Measurements from ENCODE around the gene SLC47A1.

DNA sequence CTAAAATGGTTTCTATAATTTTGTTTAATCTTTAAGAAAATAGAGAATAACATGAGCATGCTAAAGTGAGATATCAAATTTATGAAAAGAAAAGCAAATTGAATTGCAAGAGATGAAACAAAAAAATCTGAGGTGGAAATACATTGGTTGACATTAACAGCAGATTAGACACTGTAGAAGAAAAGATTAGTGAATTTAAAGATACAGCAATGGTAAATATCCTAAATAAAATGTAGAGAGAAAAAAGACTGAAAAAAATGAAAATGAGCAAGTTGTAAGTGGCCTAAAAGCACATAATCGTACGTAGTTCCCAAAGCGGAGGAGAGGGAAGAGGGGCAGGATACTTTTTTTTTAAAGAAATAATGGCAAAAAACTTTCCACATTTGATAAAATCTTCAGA lies 84.4 kb downstream of the SLC47A1 start:
- TF ChIP-seq TAF1 (IDR thresholded peaks at IDR 0.05; ENCODE audit: low read depth, low read length) (no peak), EZH2 (IDR thresholded peaks at IDR 0.05; ENCODE audit: low read depth, low read length, severe bottlenecking) (no peak), JUND (IDR thresholded peaks at IDR 0.05; ENCODE audit: low read length) (no peak), POLR2A (IDR thresholded peaks at IDR 0.05; ENCODE audit: control extremely low read depth in 1 of 2, low read depth in 2 of 2, low read length in 2 of 2) (no peak), POLR2AphosphoS5 (IDR thresholded peaks at IDR 0.05; ENCODE audit: low read depth, low read length) (no peak), CREB1 (IDR thresholded peaks at IDR 0.05) (no peak), CBX8 (IDR thresholded peaks at IDR 0.05; ENCODE audit: borderline replicate concordance, low read depth, low read length) (no peak), SIX5 (IDR thresholded peaks at IDR 0.05; ENCODE audit: low read depth, low read length) (no peak)
- TF ChIP-seq, protein P1, sequence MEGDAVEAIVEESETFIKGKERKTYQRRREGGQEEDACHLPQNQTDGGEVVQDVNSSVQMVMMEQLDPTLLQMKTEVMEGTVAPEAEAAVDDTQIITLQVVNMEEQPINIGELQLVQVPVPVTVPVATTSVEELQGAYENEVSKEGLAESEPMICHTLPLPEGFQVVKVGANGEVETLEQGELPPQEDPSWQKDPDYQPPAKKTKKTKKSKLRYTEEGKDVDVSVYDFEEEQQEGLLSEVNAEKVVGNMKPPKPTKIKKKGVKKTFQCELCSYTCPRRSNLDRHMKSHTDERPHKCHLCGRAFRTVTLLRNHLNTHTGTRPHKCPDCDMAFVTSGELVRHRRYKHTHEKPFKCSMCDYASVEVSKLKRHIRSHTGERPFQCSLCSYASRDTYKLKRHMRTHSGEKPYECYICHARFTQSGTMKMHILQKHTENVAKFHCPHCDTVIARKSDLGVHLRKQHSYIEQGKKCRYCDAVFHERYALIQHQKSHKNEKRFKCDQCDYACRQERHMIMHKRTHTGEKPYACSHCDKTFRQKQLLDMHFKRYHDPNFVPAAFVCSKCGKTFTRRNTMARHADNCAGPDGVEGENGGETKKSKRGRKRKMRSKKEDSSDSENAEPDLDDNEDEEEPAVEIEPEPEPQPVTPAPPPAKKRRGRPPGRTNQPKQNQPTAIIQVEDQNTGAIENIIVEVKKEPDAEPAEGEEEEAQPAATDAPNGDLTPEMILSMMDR (IDR thresholded peaks at IDR 0.05; ENCODE audit: control extremely low read depth in 1 of 3, insufficient read depth in 1 of 3, low read depth in 1 of 3, low read length in 3 of 3) = no peak

All from H1 (cell line).